Measurements from ENCODE around the gene STEAP2.

GRCh38 chr7:90172121-90172520, 39.4 kb upstream of the STEAP2 start:
- TF ChIP-seq POLR2AphosphoS5 (IDR thresholded peaks at IDR 0.05) (no peak), CTCF (IDR thresholded peaks at IDR 0.05) (no peak)
